Upper lobe of right lung (tissue), 1 donor: ENCODE data around the gene MAPK8IP2. TPM values are rescaled to one million over a fixed set of nuclear protein-coding genes. Genes with fewer than 3 reads are reported as not detected.

Experiments
- ATAC-seq: fragments of 200-7000 bp; cut with Tn5 transposase; one replicate; pipeline ENCODE4 v1.9.1; 2020; ENCODE audit warnings: mild to moderate bottlenecking, moderate library complexity
- DNase-seq: peaks from one replicate; pipeline ENCODE4 v3.0.0-alpha.2; 2020
- H3K27ac ChIP-seq: fragments of 200-600 bp; one replicate; pipeline ENCODE4 v1.8.0; 2022
- H3K27me3 ChIP-seq: fragments of 200-600 bp; one replicate; pipeline ENCODE4 v1.8.0; 2022; ENCODE audit warnings: mild to moderate bottlenecking
- H3K36me3 ChIP-seq: fragments of 200-600 bp; one replicate; pipeline ENCODE4 v1.8.0; 2022
- H3K4me1 ChIP-seq: fragments of 200-600 bp; one replicate; pipeline ENCODE4 v1.8.0; 2022
- H3K4me3 ChIP-seq: fragments of 200-600 bp; one replicate; pipeline ENCODE4 v1.8.0; 2022; ENCODE audit warnings: mild to moderate bottlenecking
- H3K9me3 ChIP-seq: fragments of 200-600 bp; one replicate; pipeline ENCODE4 v1.8.0; 2022
- intact Hi-C: fragments of 100-400 bp; cut with DNase I; formaldehyde crosslinking; loops from one replicate; pipeline ENCODE4 v1.11.0; 2022
- total RNA-seq: library from RNA; stranded (reverse); fragmentation: NEBNext Ultra II Directional; extraction: Animal tissue kit (Norgen Biotek cat#: 25700); gene quantifications from one replicate; pipeline ENCODE4 v1.2.1, GENCODE V29; 2021
- TF ChIP-seq, protein P1 (sequence below): fragments of 200-600 bp; IDR thresholded peaks from one replicate; pipeline ENCODE4 v1.8.0; 2022; ENCODE audit warnings: antibody characterized with exemption
- donor health status: DM: no; HTN: yes; CAD: no; lungs with severe emphysema.

The MAPK8IP2 gene
- total RNA-seq, 1 donor from 2014 or later, result 2.6 TPM

GRCh38 chr22:50581031-50581949 lies 19.3 kb upstream of the MAPK8IP2 start:
- peak overlapping the region; percentile 99 for H3K27ac ChIP-seq
- DNase-seq (peak; percentile 64), ATAC-seq (no peak)
- intact Hi-C loops, result no loop called here
- no peaks in the 10 kb centered on the region for H3K36me3 ChIP-seq
- TF ChIP-seq, protein P1, sequence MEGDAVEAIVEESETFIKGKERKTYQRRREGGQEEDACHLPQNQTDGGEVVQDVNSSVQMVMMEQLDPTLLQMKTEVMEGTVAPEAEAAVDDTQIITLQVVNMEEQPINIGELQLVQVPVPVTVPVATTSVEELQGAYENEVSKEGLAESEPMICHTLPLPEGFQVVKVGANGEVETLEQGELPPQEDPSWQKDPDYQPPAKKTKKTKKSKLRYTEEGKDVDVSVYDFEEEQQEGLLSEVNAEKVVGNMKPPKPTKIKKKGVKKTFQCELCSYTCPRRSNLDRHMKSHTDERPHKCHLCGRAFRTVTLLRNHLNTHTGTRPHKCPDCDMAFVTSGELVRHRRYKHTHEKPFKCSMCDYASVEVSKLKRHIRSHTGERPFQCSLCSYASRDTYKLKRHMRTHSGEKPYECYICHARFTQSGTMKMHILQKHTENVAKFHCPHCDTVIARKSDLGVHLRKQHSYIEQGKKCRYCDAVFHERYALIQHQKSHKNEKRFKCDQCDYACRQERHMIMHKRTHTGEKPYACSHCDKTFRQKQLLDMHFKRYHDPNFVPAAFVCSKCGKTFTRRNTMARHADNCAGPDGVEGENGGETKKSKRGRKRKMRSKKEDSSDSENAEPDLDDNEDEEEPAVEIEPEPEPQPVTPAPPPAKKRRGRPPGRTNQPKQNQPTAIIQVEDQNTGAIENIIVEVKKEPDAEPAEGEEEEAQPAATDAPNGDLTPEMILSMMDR, result no peak
- no peaks in the 10 kb centered on the region for H3K27me3 ChIP-seq
- H3K9me3 ChIP-seq, result no peaks in the 10 kb centered on the region
- H3K4me1 ChIP-seq, result peaks cover 27% of the 10 kb centered on the region
- H3K4me3 ChIP-seq, result peak overlapping the region; percentile 82

- Histone ChIP-seq H3K4me3 (peak overlapping the region; percentile 82), H3K27ac (peak overlapping the region; percentile 99), H3K4me1 (peaks cover 27% of the 10 kb centered on the region), H3K9me3 (no peaks in the 10 kb centered on the region), H3K27me3 (no peaks in the 10 kb centered on the region), H3K36me3 (no peaks in the 10 kb centered on the region)
- DNase-seq (no peak), ATAC-seq (no peak)
- TF ChIP-seq, protein P1, result no peak
- intact Hi-C loops, result no loop called here
Measured at GRCh38 chr22:50581950-50582492, 18.6 kb upstream of the MAPK8IP2 start.

GRCh38 chr22:50582493-50583293 lies 17.9 kb upstream of the MAPK8IP2 start, which contains the start of gene CHKB:
TSS of gene CHKB (minus strand) at chr22:50582849. CDS start at chr22:50582781, 68 bp downstream.
- ATAC-seq, result peak; percentile 97
- TF ChIP-seq, protein P1, result no peak
- H3K27ac ChIP-seq, result peak within 1 kb of the TSS; percentile 99
- H3K27me3 ChIP-seq, result no peaks in the 10 kb centered on the region
- peak; percentile 99 for DNase-seq
- H3K36me3 ChIP-seq, result no peaks in the 10 kb centered on the region
- intact Hi-C loops, result no loop called here
- H3K4me3 ChIP-seq, result peak within 1 kb of the TSS; percentile 82
- peaks cover 23% of the 10 kb centered on the region for H3K4me1 ChIP-seq
- no peaks in the 10 kb centered on the region for H3K9me3 ChIP-seq

- Histone ChIP-seq H3K36me3 (no peaks in the 10 kb centered on the region), H3K4me3 (peak overlapping the region; percentile 82), H3K4me1 (peaks cover 20% of the 10 kb centered on the region), H3K27me3 (no peaks in the 10 kb centered on the region), H3K9me3 (no peaks in the 10 kb centered on the region), H3K27ac (peak overlapping the region; percentile 99)
- TF ChIP-seq, protein P1, result no peak
- DNase-seq, result peak; percentile 58
- ATAC-seq, result peak; percentile 44
- intact Hi-C loops, result no loop called here
Measured at GRCh38 chr22:50583294-50583861, 17.2 kb upstream of the MAPK8IP2 start.
